GM12801 (cell line): ENCODE results near the gene PYGM.

Experiments used
- TF ChIP-seq, protein P1 (sequence below): IDR thresholded peaks from one replicate; pipeline ENCODE4 v1.5.1; 2011; ENCODE audit warnings: control low read depth; ENCODE audit not compliant: insufficient read length; ENCODE audit errors: extremely low read depth

Gene PYGM

DNA sequence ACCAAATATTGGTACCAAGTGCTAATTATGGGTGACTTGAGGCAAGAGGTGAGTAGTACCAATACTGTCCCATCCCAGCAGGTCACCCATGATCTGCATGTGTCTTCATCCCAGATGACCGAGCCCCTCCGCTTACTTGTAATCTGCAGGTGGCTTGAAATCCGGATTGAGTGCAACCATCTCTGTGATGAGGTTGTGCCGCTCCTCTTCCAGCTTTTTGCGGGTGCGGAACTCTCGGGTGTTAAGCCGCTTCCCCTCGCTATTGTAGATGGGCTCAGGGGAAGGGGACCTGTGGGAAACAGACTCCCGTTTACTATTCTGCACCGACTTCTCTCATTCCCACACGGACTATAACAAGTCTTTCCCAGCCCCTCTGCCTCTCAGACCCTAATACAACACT, 10.3 kb upstream of the PYGM start:
- TF ChIP-seq, protein P1, sequence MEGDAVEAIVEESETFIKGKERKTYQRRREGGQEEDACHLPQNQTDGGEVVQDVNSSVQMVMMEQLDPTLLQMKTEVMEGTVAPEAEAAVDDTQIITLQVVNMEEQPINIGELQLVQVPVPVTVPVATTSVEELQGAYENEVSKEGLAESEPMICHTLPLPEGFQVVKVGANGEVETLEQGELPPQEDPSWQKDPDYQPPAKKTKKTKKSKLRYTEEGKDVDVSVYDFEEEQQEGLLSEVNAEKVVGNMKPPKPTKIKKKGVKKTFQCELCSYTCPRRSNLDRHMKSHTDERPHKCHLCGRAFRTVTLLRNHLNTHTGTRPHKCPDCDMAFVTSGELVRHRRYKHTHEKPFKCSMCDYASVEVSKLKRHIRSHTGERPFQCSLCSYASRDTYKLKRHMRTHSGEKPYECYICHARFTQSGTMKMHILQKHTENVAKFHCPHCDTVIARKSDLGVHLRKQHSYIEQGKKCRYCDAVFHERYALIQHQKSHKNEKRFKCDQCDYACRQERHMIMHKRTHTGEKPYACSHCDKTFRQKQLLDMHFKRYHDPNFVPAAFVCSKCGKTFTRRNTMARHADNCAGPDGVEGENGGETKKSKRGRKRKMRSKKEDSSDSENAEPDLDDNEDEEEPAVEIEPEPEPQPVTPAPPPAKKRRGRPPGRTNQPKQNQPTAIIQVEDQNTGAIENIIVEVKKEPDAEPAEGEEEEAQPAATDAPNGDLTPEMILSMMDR, result no peak

DNA sequence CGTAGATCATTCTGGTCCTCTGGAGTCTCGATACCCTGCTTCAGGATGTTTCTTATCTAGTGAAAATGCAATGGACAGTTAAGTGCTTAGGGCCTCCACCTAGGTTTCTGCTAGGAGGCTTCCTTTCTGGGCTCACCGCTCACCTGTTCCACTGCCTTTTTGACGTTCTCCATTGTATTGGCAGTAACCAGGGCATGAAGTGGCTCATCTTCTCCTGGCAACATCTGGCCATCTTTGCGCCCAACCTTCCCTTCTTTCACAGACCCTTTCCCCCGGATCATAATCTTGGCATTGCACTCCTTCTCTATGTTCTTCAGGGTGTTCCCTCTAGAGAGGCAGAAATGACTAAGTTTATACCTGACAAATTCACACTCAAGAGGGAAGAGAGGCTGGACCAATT, 9.5 kb upstream of the PYGM start:
- TF ChIP-seq, protein P1, result no peak

DNA sequence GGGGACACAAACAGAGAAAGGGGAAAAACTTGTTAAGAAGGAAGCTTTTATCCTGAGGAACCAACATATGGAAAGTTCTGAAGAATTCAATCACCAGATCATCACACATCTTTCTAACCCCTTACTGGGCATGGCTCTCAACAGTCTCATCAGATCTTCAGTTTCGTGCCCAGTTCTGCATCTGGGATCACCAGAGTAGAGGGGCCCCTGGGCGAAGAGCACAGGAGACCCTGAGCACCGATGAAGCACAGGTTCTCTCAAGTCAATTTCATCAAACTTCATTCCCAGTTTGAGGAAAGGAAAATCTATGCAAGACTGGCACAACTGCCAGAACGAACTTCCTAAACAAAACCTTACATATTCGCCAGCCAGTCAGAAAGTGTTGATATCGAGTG, 8.5 kb upstream of the PYGM start:
- TF ChIP-seq, protein P1, result no peak

DNA sequence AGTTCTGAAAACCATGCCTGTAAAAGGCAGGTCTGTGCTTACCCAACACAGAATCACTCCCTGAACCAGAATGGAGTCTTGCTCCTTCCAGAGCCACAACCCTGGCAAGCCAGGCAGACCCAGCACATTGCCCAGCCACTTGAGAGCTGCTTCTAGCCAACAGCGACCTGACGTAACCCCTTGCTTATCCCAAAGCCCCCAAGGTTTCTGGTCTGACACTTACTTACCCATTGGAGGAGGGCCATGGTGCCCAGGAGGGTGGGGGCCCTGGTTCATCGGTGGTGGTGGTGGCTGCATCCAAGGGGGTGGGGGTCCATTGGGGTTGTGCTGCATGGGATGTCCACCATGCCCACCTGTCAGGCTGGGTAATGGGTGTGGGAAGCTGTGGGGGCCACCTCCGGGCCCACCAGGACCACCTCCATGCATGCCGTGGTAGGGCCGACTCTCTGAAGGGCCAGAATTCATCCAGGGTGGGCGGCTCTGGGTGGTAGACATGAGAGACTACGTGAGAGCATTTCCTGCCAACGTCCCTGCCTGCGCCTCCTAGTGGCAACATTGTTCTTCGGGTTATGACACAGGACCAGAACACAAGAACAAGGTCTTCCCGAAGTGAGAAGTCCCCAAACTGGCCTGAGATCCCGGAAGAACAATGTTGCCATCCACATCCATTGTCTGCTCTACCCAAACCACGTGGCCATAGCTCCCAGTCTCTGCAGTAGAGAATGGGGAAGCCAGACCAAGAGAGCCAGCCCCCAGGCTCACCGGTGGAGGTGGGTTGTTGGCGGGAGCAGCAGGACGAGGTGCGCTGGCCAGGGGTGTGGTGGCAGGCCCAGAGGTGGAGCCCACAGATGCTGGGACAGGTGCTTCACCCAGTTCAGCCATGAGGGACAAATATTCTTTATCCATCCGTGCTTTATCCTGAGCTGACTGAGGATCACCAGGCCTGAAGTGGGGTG, 7.8 kb upstream of the PYGM start:
- TF ChIP-seq, protein P1, result no peak

DNA sequence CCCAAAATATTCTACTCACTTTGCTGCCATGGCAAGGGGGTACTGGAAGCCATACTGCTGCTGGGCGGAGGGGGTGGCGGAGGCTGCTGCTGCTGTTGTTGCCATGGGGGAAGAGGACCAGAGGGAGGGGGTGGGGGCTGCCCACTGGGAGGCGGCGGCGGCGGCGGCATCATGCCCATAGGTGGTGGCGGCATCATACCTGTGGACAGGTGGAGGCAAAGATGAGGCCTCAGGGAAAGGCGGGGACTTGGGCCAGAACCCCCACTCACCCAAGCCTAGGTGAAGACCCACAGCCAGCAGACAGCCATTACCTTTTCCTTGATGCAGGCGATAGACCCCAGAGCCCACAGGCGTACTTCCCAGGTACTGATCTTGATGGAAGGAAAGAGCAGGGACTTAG, 7.1 kb upstream of the PYGM start:
- TF ChIP-seq, protein P1, result no peak

DNA sequence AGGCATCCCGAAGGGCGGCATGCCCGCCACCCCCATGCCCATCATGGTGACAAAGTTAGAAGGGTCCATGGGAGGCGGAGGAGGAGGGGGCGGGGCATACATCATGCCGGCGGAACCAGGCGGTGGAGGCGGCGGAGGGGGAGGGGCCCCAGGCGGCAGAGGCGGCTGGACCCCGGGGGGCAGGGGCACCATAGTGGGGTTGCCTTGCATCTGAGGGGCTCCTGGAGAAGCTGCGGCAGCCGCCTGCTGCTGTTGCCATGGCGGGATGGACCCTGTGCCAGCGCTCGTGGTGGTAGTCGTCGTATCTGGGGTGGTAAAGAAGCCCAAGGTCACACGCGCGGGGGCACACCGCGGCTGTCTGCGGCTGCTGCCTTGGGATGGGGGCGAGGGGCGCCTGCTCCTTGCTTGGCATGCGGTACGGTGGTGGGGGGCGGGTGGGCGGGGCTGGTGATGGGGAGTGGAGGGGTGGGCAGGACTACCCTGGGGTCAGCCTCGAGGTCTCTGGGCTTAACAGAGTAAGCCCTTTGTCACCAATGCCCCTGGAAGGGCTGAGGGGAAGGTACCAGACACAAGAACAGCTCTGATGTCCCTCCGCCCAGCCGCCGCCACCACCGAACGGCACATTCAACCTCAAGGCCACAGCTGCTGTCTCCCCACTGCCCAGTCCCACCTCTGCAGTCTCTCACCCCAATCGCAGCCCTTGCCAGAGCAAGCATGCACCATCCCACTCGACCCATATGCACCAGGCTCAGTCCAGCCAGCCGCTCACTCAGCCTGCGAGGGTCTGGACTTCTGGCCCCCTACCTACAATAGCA, 6.3 kb upstream of the PYGM start:
- TF ChIP-seq, protein P1, result no peak

DNA sequence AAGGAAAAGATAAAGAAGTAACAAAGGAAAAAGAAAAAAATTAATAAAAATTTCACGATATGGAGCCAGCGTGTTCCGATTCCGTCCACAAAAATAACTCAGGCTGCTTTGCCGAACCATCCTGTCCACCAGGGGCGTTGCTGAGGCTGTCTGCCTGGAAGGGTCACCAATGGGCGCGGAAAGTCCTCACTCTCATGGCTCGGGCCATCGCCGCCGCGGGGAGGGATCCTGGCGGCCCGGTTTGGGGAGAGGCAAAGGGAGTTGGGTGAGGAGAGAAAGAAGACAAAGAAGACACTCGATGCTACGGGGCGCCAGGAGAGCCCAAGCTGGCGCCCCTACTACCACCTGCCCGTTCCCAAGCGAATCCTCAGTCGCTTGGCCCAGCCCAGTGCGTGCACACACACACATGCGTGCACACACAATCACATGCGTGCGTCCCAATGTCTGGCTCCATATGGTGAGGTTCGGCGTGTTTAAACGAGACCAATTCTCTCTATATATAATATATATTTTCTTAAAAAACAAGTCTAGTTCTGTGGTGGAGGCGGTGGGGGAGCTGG, 5.6 kb upstream of the PYGM start:
- TF ChIP-seq, protein P1, result no peak
